HUDEP-2 (cell line): ENCODE results near the gene SLC5A2.

Experiments
- DNase-seq, 76 experiments: peaks; one replicate each; lab custom pipeline; 2025; ENCODE audit not compliant: unreplicated experiment in 76 of 76; lab: John Stamatoyannopoulos, UW

The SLC5A2 gene

DNA sequence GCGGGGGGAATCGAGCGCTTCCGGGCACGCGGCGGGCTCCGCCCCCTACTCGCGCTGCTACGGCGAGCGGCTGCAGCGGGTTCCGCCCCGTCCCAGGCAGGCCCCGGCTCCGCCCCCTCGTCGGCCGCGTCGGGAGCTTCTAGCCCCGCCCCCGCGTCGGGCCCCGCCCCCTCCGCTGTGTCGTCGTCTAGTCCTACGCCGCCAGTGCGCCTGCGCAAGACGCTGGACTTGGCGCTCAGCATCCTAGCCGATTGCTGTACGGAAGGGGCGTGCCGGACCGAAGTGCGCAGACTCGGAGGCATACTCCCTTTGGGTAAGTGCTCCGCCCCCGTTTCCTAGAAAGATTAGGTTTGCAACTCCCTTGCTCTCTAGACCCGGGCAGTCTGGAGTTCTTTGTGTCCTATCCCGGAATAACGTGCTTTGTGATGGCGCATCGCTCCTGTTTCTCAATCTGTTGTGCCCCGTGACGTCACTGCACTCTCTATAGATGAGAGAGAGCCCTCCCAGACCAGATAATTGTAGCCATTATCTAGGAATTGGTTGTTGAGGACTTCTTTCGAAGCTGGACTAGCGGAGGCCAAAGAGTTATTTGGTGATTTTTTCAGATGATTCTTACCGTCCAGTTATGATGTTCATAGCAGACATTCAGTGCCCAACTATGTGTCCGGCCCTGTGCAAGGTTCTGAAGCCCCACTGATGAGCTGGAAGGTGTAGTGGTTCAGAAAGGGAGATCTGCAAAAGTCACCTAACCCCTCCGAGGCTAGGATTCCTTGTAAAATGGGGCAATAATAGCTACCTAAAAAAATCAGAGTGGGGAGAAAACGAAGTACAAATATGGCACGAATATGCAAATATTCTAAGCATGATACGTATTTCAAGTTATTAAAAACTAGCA is 23.0 kb upstream of the SLC5A2 start:
- peak in 75 of 76 experiments; percentile 73 to 100 (median 99) for DNase-seq

DNA sequence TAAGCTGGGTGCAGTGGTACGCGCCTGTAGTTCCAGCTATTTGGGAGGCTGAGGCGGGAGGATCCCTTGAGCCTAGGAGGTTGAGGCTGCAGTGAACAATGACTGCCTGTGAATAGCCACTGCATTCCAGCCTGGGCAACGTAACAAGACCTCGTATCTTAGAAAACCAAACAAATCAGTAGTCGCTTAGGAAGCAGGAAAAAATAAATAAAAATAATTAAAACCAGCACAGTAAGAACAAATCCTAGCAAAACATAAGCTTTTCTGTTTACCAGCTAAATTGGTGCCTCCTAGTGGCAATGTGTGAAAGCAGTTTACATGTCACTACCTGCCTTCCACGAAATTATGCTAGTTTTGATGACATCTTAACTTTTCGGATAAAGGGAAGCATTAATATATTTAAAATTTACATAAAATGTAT is 22.3 kb upstream of the SLC5A2 start:
- peak in 13 of 76 experiments; percentile 9 to 38 (median 27) for DNase-seq

DNA sequence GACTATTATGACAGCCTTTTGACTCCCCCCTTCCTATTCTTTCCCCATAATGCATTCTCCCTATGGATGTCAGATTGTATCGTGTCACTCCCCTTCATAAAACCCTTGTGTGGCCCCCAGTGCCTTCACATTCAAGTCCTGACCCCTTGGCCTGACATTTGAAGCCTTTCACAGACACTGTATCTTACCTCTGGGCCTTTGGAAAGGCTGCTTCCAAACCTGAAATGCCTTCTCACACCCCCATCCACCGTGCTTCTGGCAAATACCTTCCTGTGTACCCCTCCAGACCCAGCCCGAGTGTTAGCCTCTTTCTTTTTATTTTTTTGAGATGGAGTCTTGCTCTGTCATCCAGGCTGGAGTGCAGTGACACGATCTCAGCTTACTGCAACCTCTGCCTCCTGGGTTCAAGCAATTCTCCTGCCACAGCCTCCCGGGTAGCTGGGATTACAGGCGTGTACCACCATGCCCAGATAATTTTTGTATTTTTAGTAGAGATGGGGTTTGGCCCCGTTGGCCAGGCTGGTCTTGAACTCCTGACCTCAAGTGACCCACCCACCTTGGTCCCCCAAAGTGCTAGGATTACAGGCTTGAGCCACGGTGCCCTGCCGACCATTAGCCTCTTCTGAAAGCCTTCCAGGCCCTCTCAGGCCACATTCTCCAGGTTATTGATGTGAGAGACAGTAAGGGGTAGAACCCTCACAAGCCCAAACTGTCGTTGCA is 21.6 kb upstream of the SLC5A2 start:
- no peak for DNase-seq

DNA sequence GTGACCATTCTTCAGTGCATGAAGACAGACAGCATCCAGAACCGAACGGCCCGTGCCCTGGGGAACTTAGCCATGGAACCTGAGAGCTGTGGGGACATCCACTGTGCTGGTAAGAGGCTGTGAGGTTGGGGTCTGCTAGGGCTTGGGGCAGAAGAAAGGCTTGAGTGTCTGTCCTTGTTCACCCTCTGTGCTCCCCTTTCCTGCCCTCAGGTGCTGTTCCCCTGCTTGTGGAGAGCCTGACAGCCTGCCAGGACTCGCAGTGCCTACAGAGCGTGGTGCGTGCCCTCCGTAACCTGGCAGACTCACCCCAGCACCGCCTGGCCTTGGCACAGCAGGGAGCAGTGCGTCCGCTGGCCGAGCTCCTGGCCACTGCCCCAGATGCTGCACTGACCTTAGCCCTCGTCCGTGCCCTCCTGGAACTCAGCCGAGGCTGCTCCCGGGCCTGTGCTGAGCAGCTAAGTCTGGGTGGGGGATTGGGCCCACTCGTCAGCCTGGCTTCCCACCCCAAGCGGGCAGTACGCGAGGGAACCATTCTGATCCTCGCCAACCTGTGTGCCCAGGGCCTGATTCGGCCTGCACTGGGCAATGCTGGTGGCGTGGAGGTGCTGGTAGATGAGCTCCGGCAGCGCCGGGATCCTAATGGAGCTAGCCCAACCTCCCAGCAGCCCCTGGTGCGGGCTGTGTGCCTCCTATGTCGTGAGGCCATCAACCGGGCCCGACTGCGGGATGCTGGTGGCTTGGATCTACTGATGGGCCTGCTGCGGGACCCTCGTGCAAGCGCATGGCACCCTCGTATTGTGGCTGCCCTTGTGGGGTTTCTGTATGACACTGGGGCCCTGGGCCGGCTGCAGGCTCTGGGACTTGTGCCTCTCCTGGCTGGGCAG is 20.8 kb upstream of the SLC5A2 start:
- DNase-seq, result no peak

DNA sequence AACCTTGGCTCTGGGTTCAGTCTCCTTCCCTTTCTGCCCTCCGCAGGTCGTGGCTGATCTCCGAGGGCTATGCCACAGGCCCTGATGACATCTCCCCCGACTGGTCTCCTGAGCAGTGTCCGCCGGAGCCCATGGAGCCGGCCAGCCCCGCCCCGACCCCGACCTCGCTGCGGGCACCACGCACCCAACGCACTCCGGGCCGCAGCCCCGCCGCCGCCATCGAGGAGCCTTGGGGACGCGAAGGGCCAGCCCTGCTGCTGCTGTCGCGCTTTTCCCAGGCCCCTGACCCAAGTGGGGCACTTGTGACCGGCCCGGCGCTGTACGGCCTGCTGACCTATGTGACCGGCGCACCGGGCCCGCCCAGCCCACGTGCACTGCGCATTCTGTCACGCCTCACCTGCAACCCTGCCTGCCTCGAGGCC is 18.6 kb upstream of the SLC5A2 start:
- no peak for DNase-seq

DNA sequence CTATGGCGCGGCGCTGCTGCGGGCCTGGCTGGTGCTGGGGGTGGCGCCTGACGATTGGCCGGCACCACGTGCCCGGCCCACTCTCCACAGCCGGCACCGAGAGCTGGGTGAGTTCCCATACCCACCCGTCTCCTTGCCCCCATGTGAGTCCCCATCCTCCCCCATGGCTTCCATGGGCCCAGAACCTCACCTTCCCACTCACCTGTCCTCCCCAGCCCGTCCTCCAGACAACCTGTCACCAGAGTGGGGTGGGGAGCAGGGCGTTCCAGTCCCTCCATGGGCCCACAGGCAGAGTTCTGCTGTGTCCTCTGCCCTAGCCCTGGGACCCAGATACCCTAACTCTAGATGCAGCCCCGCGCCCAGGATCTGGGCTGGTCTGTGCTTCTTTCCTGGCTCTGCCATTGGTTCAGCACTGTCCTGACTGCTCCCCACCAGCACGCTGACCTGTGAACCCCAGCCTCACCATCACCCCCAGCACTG is 18.1 kb upstream of the SLC5A2 start:
- DNase-seq, result no peak

DNA sequence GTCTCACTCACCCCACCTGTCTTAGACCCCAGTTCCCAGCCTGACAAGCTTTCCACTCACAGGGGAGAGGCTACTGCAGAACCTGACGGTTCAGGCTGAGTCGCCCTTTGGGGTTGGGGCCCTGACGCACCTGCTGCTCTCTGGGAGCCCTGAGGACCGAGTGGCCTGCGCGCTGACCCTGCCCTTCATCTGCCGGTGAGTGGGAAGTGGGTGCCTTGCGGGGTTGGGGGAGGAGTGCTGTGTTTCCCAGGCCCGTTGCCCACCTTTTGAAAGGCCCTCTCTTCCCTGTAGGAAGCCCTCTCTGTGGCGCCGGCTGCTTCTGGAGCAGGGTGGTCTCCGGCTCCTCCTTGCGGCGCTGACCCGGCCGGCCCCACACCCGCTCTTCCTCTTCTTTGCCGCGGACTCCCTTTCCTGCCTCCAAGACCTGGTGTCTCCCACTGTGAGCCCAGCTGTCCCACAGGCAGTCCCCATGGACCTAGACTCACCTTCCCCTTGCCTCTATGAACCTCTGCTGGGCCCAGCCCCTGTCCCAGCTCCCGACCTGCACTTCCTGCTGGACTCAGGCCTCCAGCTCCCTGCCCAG is 17.0 kb upstream of the SLC5A2 start:
- DNase-seq, result no peak

DNA sequence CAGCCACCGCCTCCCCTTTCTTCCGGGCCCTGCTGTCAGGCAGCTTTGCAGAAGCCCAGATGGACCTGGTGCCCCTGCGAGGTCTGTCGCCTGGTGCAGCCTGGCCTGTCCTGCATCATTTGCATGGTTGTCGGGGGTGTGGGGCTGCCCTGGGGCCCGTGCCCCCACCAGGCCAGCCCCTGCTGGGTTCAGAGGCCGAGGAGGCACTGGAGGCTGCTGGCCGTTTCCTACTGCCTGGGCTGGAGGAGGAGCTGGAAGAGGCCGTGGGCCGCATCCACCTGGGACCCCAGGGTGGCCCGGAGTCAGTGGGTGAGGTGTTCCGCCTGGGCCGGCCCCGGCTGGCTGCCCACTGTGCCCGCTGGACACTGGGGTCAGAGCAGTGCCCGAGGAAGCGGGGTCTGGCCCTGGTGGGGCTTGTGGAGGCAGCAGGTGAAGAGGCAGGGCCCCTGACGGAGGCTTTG is 16.5 kb upstream of the SLC5A2 start:
- DNase-seq, result no peak

DNA sequence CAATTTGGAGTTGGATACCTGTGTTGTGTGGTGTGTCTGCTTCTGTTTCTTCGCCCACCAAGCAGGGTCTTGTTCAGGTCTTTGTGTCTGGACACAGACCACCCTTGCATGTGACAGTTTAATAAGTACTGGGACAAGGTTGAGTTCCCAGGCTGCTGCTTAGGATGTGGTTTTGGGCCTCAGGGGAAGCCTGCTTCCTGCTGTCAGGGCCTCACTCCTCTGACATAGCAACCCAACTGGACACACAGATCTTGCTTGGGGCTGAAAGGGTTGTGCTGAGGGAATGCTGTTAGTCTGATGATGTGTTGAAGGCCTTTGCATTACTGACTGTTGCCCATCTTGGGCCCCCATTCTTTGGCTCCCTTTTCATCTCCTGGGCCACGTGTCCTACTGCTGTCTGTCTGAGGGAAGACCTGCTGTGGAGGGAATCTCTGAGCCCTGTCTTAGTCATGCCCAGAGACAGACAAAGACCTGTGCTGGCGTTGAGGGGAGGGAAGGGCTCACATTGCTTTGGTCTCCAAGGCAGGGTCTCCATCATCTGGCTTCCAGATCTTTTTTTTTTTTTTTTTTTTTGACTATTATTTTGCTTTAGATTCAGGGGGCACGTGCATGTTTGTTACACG is 15.7 kb upstream of the SLC5A2 start:
- DNase-seq, result no peak

DNA sequence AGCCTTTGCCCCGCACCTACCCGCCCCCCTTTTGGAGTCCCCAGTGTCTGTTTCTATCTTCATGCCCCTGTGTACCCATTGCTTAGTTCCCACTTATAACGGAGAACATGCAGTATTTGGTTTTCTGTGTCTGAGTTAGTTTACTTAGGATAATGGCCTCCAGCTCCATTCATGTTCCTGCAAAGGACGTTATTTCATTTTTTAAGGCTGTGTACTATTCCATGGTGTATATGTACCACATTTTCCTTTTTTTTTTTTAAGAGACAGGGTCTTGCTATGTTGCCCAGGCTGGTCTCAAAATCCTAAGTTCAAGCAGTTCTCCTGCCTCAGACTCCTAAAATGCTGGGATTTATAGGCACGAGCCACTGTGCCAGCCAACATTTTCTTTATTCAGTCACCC is 15.1 kb upstream of the SLC5A2 start:
- DNase-seq, result no peak

DNA sequence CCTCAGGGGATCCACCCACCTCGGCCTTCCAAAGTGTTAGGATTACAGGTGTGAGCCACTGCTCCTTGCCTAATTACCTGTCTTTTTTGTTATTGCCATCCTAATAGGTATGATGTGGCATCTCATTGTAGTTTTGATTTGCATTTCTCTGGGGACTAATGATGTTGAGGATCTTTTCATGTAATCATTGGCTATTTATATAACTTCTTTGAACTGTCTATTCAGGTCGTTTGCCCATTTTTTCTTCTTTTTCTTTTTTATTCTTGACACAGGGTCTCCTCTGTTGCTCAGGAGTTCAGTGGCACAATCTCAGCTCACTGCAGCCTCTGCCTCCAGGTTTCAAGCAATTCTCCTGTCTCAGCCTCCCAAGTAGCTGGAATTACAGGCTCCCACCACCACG is 12.3 kb upstream of the SLC5A2 start:
- DNase-seq, result no peak

DNA sequence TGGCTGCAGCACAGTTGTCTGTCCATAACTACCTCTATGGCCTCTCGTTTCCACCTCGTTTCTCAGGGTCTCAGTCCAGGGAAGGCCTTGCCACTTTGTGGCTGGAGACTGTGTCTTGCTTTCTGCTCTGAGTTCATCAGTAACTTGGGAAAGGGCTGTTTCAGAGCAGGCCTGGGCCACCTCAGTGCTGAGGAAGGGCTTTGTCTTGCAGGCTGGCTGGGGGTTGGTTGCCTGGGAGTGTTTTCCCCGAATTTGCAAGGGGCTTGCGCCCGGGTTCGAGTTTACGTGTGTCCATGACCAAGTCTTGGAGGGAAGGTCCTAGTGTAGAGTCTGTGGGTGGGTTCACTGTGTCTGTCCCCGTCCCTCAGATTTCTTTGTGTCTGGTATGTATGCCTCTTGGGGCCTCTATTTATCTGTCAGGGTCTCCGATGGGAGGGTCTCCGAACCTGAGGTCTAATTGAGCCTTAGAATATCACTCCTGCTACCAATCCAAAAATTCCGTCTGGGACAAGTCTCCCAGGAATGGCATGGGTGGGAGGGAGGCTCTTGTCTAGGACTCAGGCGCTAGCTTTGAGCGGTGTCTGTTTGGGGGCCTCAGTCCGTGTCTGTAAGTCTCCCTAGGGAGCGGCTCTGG is 11.6 kb upstream of the SLC5A2 start:
- DNase-seq, result no peak

DNA sequence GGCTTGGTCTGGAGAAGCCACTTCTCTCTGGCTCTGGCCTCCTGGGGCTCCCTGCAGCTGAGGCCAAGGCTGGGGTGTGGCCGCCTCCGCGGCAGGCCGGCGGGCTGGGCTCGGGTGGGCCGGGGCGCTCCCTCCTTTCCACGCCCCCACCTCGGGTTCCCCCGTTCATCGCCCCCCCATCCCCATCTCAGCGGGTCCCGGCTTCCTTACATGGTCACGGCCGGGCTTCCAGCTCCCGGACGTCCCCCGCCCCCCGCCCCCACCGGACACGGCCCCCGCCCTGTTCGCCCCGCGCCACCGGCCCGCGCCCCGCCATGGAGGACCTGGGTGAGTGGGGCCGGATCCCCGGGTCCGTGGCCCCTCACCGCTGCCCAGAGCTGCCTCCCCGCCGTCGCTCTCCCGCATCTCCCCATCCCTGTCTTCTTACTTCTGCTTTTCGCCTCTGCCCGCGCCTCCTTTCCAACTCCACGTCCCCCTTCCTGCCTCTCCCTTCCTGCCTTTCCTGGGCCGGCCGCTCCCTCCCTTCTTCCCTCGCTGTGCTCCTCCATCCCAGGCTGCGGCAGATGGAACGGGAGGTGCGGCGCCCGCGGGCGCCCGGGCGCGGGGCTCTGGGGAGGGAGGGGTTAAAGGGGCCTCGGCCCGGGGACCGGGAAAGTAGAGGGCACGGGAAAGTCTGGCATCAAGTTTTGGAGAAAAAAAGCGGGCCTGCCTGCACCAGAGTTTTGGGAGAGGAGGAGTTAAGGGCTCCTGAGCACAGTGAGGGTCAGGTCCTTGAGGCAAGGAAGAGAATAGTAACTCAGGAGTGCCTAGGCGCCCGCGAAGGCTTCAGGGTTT is 10.8 kb upstream of the SLC5A2 start, which contains the start of gene TGFB1I1:
Gene TGFB1I1, plus strand, starts transcription at position 278 of the 834 bp plus-strand sequence. Its CDS starts 37 bp downstream, at position 315.
- peak in 3 of 76 experiments; percentile 13 to 18 (median 16) for DNase-seq

DNA sequence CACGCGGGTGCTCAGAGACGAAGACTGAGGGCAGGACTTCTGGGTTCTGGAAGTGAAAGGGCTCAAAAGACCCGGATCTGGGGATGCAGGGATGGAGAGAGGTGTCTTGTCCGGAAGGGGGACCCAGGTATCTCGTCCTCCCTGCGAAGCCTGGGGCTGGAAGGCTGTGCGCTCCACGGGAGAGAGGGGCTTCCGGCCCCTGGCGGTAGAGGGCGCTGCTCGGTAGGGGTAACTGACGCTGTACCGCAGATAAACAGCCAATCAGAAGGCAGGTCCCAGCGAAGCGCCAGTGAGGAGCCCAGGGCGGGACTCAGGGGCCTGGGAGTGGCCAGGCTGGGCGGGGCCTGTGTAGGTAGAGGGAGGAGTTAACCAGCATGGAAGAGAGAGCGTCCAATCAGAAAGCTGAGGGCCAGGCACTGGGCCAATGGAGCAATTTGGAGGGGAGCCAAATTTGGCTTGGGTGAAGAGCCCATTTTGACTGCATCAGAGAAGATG is 10.2 kb upstream of the SLC5A2 start:
- DNase-seq, result peak in 67 of 76 experiments; percentile 23 to 93 (median 76)

DNA sequence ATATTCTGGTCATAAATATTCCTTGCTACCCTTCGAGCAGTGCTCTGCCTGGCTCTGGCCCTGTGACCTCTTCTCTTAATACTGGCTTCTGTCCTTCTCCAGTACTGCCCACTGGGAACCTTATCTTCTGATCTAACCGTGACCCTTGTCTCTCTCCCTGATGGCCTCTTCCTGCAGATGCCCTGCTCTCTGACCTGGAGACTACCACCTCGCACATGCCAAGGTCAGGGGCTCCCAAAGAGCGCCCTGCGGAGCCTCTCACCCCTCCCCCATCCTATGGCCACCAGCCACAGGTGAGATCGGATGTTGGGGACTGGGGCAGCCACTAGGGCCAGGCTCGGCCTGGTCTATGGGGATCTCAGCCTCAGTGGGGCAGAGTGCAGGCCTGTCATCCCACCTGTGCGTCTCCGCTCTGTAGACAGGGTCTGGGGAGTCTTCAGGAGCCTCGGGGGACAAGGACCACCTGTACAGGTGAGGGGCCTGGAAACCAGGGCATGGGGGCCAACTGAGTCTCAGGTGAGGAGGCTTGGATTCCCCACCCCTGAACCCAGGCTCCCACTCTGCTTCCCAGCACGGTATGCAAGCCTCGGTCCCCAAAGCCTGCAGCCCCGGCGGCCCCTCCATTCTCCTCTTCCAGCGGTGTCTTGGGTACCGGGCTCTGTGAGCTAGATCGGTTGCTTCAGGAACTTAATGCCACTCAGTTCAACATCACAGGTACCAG is 9.5 kb upstream of the SLC5A2 start:
- no peak for DNase-seq

DNA sequence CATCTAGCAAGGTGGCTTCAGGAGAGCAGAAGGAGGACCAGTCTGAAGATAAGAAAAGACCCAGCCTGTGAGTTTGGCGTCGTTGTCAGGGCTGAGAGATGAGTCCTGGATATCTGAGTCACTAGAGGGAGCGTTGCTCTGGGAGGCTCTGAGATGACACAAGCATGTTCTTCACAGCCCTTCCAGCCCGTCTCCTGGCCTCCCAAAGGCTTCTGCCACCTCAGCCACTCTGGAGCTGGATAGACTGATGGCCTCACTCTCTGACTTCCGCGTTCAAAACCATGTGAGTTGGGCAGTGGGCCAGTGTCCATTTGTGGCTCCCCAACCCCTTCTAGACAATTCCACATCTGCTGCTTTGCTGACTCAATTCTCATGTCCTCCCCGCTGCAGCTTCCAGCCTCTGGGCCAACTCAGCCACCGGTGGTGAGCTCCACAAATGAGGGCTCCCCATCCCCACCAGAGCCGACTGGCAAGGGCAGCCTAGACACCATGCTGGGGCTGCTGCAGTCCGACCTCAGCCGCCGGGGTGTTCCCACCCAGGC is 8.7 kb upstream of the SLC5A2 start:
- DNase-seq, result peak in 53 of 76 experiments; percentile 4 to 60 (median 32)
